Adipocyte (in vitro differentiated cells): ENCODE measurements around the gene OR6K3.

Experiments used
- DNase-seq: peaks from one replicate; pipeline ENCODE4 v3.0.0-alpha.2; 2015; ENCODE audit warnings: low read depth
- H3K27me3 ChIP-seq: replicated peaks from 2 replicates; pipeline ENCODE4 v1.7.0; 2013; ENCODE audit warnings: mild to moderate bottlenecking, low read length, moderate library complexity; ENCODE audit not compliant: control insufficient read depth, insufficient read depth
- H3K36me3 ChIP-seq: 2 replicates; pipeline ENCODE4 v1.7.0; 2013; ENCODE audit warnings: low read length, mild to moderate bottlenecking, moderate library complexity; ENCODE audit not compliant: control insufficient read depth, insufficient read depth, severe bottlenecking
- H3K4me1 ChIP-seq: 2 replicates; pipeline ENCODE4 v1.7.0; 2013; ENCODE audit warnings: mild to moderate bottlenecking, low read length, moderate library complexity; ENCODE audit not compliant: control insufficient read depth, insufficient read depth
- H3K4me3 ChIP-seq: 2 replicates; pipeline ENCODE4 v1.7.0; 2013; ENCODE audit warnings: mild to moderate bottlenecking, low read length, moderate library complexity
- H3K9ac ChIP-seq: 2 replicates; pipeline ENCODE4 v1.7.0; 2013; ENCODE audit warnings: mild to moderate bottlenecking, low read length, moderate library complexity
- H3K9me3 ChIP-seq: 2 replicates; pipeline ENCODE4 v1.7.0; 2013; ENCODE audit warnings: mild to moderate bottlenecking, low read length, moderate library complexity; ENCODE audit not compliant: control insufficient read depth

OR6K3 gene

GRCh38 chr1:158720620-158721019, at the start of gene OR6K3:
OR6K3 (minus strand) TSS chr1:158720720; CDS start chr1:158718115, 2,605 bp downstream.
- Histone ChIP-seq H3K36me3 (no peaks in the 10 kb centered on the region), H3K9ac (no peak within 1 kb of the TSS), H3K4me3 (no peak within 1 kb of the TSS), H3K9me3 (no peaks in the 10 kb centered on the region), H3K27me3 (peaks cover 4% of the 10 kb centered on the region), H3K4me1 (no peaks in the 10 kb centered on the region)
- no peak for DNase-seq

- DNase-seq, result no peak
- Histone ChIP-seq H3K27me3 (peaks cover 5% of the 10 kb centered on the region), H3K36me3 (no peaks in the 10 kb centered on the region), H3K4me3 (no peak within 1 kb of the TSS), H3K4me1 (no peaks in the 10 kb centered on the region), H3K9ac (no peak within 1 kb of the TSS), H3K9me3 (no peaks in the 10 kb centered on the region)
These were observed 33.9 kb upstream of the OR6K3 start, which contains the start of gene OR6K6 for GRCh38 chr1:158754420-158754819. OR6K6 (plus strand) TSS chr1:158754720; CDS start chr1:158754888, 168 bp downstream.

GRCh38 chr1:158752155-158752712, 31.7 kb upstream of the OR6K3 start:
- H3K4me3 ChIP-seq, result no peak overlapping the region
- no peak for DNase-seq
- H3K9ac ChIP-seq, result no peak overlapping the region
- H3K9me3 ChIP-seq, result no peaks in the 10 kb centered on the region
- no peaks in the 10 kb centered on the region for H3K36me3 ChIP-seq
- peaks cover 5% of the 10 kb centered on the region for H3K27me3 ChIP-seq
- H3K4me1 ChIP-seq, result no peaks in the 10 kb centered on the region

GRCh38 chr1:158735848-158736247, 15.3 kb upstream of the OR6K3 start:
- Histone ChIP-seq H3K27me3 (peaks cover 8% of the 10 kb centered on the region), H3K9ac (no peak overlapping the region), H3K4me3 (no peak overlapping the region), H3K36me3 (no peaks in the 10 kb centered on the region), H3K4me1 (peaks cover 3% of the 10 kb centered on the region), H3K9me3 (no peaks in the 10 kb centered on the region)
- no peak for DNase-seq

- no peaks in the 10 kb centered on the region for H3K9me3 ChIP-seq
These were observed 12.0 kb upstream of the OR6K3 start for GRCh38 chr1:158732524-158732923.

GRCh38 chr1:158731707-158732106, 11.2 kb upstream of the OR6K3 start:
- Histone ChIP-seq H3K27me3 (peaks cover 8% of the 10 kb centered on the region), H3K9ac (no peak overlapping the region), H3K4me3 (no peak overlapping the region), H3K4me1 (peaks cover 3% of the 10 kb centered on the region), H3K9me3 (no peaks in the 10 kb centered on the region), H3K36me3 (no peaks in the 10 kb centered on the region)
- DNase-seq, result no peak

More at GRCh38 chr1:158732524-158732923, 12.0 kb upstream of the OR6K3 start:
- Histone ChIP-seq H3K4me1 (peaks cover 3% of the 10 kb centered on the region), H3K4me3 (no peak overlapping the region), H3K36me3 (no peaks in the 10 kb centered on the region), H3K27me3 (peaks cover 8% of the 10 kb centered on the region), H3K9ac (no peak overlapping the region)
- DNase-seq, result no peak

GRCh38 chr1:158730453-158730852, 9.9 kb upstream of the OR6K3 start:
- no peak for DNase-seq
- Histone ChIP-seq H3K4me3 (no peak overlapping the region), H3K27me3 (peaks cover 8% of the 10 kb centered on the region), H3K36me3 (no peaks in the 10 kb centered on the region), H3K9me3 (no peaks in the 10 kb centered on the region), H3K4me1 (no peaks in the 10 kb centered on the region), H3K9ac (no peak overlapping the region)

- Histone ChIP-seq H3K9ac (no peak overlapping the region), H3K9me3 (no peaks in the 10 kb centered on the region), H3K4me1 (no peaks in the 10 kb centered on the region), H3K36me3 (no peaks in the 10 kb centered on the region), H3K4me3 (no peak overlapping the region), H3K27me3 (peaks cover 8% of the 10 kb centered on the region)
- DNase-seq, result no peak
These were observed 8.1 kb upstream of the OR6K3 start for GRCh38 chr1:158728510-158729225.

- Histone ChIP-seq H3K27me3 (peaks cover 4% of the 10 kb centered on the region), H3K36me3 (no peaks in the 10 kb centered on the region), H3K4me1 (no peaks in the 10 kb centered on the region), H3K9me3 (no peaks in the 10 kb centered on the region), H3K9ac (no peak overlapping the region), H3K4me3 (no peak overlapping the region)
- no peak for DNase-seq
These were observed 3.9 kb upstream of the OR6K3 start for GRCh38 chr1:158724442-158724841.

- H3K4me1 ChIP-seq, result no peaks in the 10 kb centered on the region
- peaks cover 4% of the 10 kb centered on the region for H3K27me3 ChIP-seq
- H3K9me3 ChIP-seq, result no peaks in the 10 kb centered on the region
- H3K4me3 ChIP-seq, result no peak overlapping the region
- DNase-seq, result no peak
- H3K9ac ChIP-seq, result no peak overlapping the region
- no peaks in the 10 kb centered on the region for H3K36me3 ChIP-seq
These were observed 856 bp downstream of the OR6K3 start for GRCh38 chr1:158719664-158720063.

GRCh38 chr1:158717344-158717743, 3.2 kb downstream of the OR6K3 start:
- H3K4me1 ChIP-seq, result no peaks in the 10 kb centered on the region
- H3K36me3 ChIP-seq, result no peaks in the 10 kb centered on the region
- H3K27me3 ChIP-seq, result peaks cover 4% of the 10 kb centered on the region
- H3K9ac ChIP-seq, result no peak overlapping the region
- no peak overlapping the region for H3K4me3 ChIP-seq
- no peaks in the 10 kb centered on the region for H3K9me3 ChIP-seq
- DNase-seq, result no peak
